ENCODE results near the gene RGS5.

The RGS5 gene

GRCh38 chr1:163182330-163182949, 20.3 kb downstream of the RGS5 start:
- Histone ChIP-seq H3K9ac (ENCODE audit: low read depth, low read length) (no peak overlapping the region), H3K36me3 (ENCODE audit: insufficient read depth, low read length) (no peaks in the 10 kb centered on the region), H3K4me3 (ENCODE audit: low read length) (no peak overlapping the region), H3K27me3 (ENCODE audit: insufficient read depth, low read length) (no peaks in the 10 kb centered on the region), H3K4me1 (ENCODE audit: insufficient read depth, low read length) (no peaks in the 10 kb centered on the region), H3K9me3 (ENCODE audit: insufficient read depth, low read depth, low read length) (no peaks in the 10 kb centered on the region), H3K27ac (ENCODE audit: low read depth, low read length) (no peak overlapping the region)
- 75% methylated on average over 1 of the region's 2 CpGs for WGBS

DNA sequence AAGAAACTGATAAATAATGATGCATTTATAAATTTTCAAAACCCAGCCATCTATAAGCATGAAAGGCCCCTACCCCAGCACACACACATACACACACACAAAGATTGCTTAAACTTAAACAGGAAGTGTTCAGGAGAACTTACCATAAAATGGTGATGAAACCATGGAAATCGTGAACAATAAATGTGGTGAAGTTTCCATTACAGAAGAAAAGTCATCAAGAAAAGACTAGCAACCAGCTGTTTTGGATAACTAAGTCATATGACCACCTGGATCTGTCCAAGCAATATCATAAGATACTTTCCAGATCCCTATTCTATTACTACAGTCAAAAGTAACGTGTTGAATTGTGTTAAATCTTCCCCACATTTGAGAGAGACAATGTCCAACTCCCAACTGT, 24.1 kb downstream of the RGS5 start:
- Histone ChIP-seq H3K36me3 (ENCODE audit: insufficient read depth, low read length) (no peaks in the 10 kb centered on the region), H3K4me3 (ENCODE audit: low read length) (no peak overlapping the region), H3K27me3 (ENCODE audit: insufficient read depth, low read length) (no peaks in the 10 kb centered on the region), H3K9ac (ENCODE audit: low read depth, low read length) (no peak overlapping the region), H3K9me3 (ENCODE audit: insufficient read depth, low read depth, low read length) (no peaks in the 10 kb centered on the region), H3K4me1 (ENCODE audit: insufficient read depth, low read length) (no peaks in the 10 kb centered on the region), H3K27ac (ENCODE audit: low read depth, low read length) (no peak overlapping the region)
- 87% methylated on average over 2 of the region's 2 CpGs for WGBS

DNA sequence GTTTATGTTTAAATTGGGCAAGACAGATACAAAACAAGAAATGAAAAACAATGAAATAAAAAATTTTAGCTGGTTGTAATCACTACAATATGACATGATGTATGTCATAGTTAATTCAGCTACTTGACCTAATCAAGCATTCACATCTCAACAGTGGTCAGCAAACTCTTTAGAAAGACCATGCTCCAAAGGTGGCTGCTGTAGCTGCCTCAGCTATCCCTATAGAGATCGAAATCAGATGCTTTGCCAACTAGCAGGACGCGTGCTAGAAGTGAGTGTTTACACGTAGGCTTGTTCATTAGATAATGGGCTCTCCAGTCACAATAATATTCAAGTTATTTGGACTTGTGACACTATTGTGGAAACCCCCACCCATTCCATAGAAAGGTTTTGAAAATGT, 25.9 kb downstream of the RGS5 start:
- no peaks in the 10 kb centered on the region for H3K27me3 ChIP-seq (ENCODE audit: insufficient read depth, low read length)
- H3K27ac ChIP-seq (ENCODE audit: low read depth, low read length), result no peak overlapping the region
- no peaks in the 10 kb centered on the region for H3K36me3 ChIP-seq (ENCODE audit: insufficient read depth, low read length)
- no peak overlapping the region for H3K9ac ChIP-seq (ENCODE audit: low read depth, low read length)
- no peaks in the 10 kb centered on the region for H3K9me3 ChIP-seq (ENCODE audit: insufficient read depth, low read depth, low read length)
- WGBS, result 95% methylated on average over 4 of the region's 4 CpGs
- H3K4me3 ChIP-seq (ENCODE audit: low read length), result no peak overlapping the region
- H3K4me1 ChIP-seq (ENCODE audit: insufficient read depth, low read length), result peaks cover 2% of the 10 kb centered on the region; the same call in 1 of the 2 replicates

GRCh38 chr1:163174524-163175437, 27.9 kb downstream of the RGS5 start:
- no peak overlapping the region for H3K27ac ChIP-seq (ENCODE audit: low read depth, low read length)
- H3K27me3 ChIP-seq (ENCODE audit: insufficient read depth, low read length), result no peaks in the 10 kb centered on the region
- H3K4me3 ChIP-seq (ENCODE audit: low read length), result no peak overlapping the region
- WGBS, result 59% methylated on average over 18 of the region's 18 CpGs
- H3K4me1 ChIP-seq (ENCODE audit: insufficient read depth, low read length), result peaks cover 2% of the 10 kb centered on the region; the same call in 1 of the 2 replicates
- no peaks in the 10 kb centered on the region for H3K9me3 ChIP-seq (ENCODE audit: insufficient read depth, low read depth, low read length)
- H3K9ac ChIP-seq (ENCODE audit: low read depth, low read length), result no peak overlapping the region
- H3K36me3 ChIP-seq (ENCODE audit: insufficient read depth, low read length), result no peaks in the 10 kb centered on the region

GRCh38 chr1:163173121-163173520, 29.6 kb downstream of the RGS5 start:
- Histone ChIP-seq H3K27ac (ENCODE audit: low read depth, low read length) (no peak overlapping the region), H3K4me3 (ENCODE audit: low read length) (no peak overlapping the region), H3K27me3 (ENCODE audit: insufficient read depth, low read length) (no peaks in the 10 kb centered on the region), H3K36me3 (ENCODE audit: insufficient read depth, low read length) (no peaks in the 10 kb centered on the region), H3K4me1 (ENCODE audit: insufficient read depth, low read length) (peaks cover 2% of the 10 kb centered on the region; the same call in 1 of the 2 replicates), H3K9me3 (ENCODE audit: insufficient read depth, low read depth, low read length) (no peaks in the 10 kb centered on the region), H3K9ac (ENCODE audit: low read depth, low read length) (no peak overlapping the region)
- WGBS, result 91% methylated on average over 4 of the region's 4 CpGs

- Histone ChIP-seq H3K4me1 (ENCODE audit: insufficient read depth, low read length) (peaks cover 2% of the 10 kb centered on the region; the same call in 1 of the 2 replicates), H3K9ac (ENCODE audit: low read depth, low read length) (no peak overlapping the region), H3K9me3 (ENCODE audit: insufficient read depth, low read depth, low read length) (no peaks in the 10 kb centered on the region), H3K27ac (ENCODE audit: low read depth, low read length) (no peak overlapping the region), H3K27me3 (ENCODE audit: insufficient read depth, low read length) (no peaks in the 10 kb centered on the region), H3K36me3 (ENCODE audit: insufficient read depth, low read length) (no peaks in the 10 kb centered on the region), H3K4me3 (ENCODE audit: low read length) (no peak overlapping the region)
- WGBS, result 86% methylated on average over 2 of the region's 2 CpGs
Observed at GRCh38 chr1:163172596-163172995, 30.1 kb downstream of the RGS5 start.

- Histone ChIP-seq H3K27ac (ENCODE audit: low read depth, low read length) (no peak overlapping the region), H3K9me3 (ENCODE audit: insufficient read depth, low read depth, low read length) (no peaks in the 10 kb centered on the region), H3K36me3 (ENCODE audit: insufficient read depth, low read length) (no peaks in the 10 kb centered on the region), H3K4me1 (ENCODE audit: insufficient read depth, low read length) (peaks cover 9% of the 10 kb centered on the region), H3K9ac (ENCODE audit: low read depth, low read length) (no peak overlapping the region), H3K4me3 (ENCODE audit: low read length) (no peak overlapping the region), H3K27me3 (ENCODE audit: insufficient read depth, low read length) (no peaks in the 10 kb centered on the region)
- 90% methylated on average over 5 of the region's 5 CpGs for WGBS
Observed at GRCh38 chr1:163171826-163172225, 30.9 kb downstream of the RGS5 start.

GRCh38 chr1:163170975-163171676, 31.6 kb downstream of the RGS5 start:
- WGBS, result 93% methylated on average over 5 of the region's 5 CpGs
- Histone ChIP-seq H3K9me3 (ENCODE audit: insufficient read depth, low read depth, low read length) (no peaks in the 10 kb centered on the region), H3K27ac (ENCODE audit: low read depth, low read length) (no peak overlapping the region), H3K36me3 (ENCODE audit: insufficient read depth, low read length) (no peaks in the 10 kb centered on the region), H3K4me1 (ENCODE audit: insufficient read depth, low read length) (peaks cover 11% of the 10 kb centered on the region), H3K4me3 (ENCODE audit: low read length) (no peak overlapping the region), H3K27me3 (ENCODE audit: insufficient read depth, low read length) (no peaks in the 10 kb centered on the region), H3K9ac (ENCODE audit: low read depth, low read length) (no peak overlapping the region)

GRCh38 chr1:163170331-163170730, 32.4 kb downstream of the RGS5 start:
- Histone ChIP-seq H3K4me1 (ENCODE audit: insufficient read depth, low read length) (peaks cover 11% of the 10 kb centered on the region), H3K27ac (ENCODE audit: low read depth, low read length) (no peak overlapping the region), H3K27me3 (ENCODE audit: insufficient read depth, low read length) (no peaks in the 10 kb centered on the region), H3K4me3 (ENCODE audit: low read length) (no peak overlapping the region), H3K9me3 (ENCODE audit: insufficient read depth, low read depth, low read length) (no peaks in the 10 kb centered on the region), H3K36me3 (ENCODE audit: insufficient read depth, low read length) (no peaks in the 10 kb centered on the region), H3K9ac (ENCODE audit: low read depth, low read length) (no peak overlapping the region)
- WGBS, result no CpG with 5 or more reads among the region's 1 CpG

DNA sequence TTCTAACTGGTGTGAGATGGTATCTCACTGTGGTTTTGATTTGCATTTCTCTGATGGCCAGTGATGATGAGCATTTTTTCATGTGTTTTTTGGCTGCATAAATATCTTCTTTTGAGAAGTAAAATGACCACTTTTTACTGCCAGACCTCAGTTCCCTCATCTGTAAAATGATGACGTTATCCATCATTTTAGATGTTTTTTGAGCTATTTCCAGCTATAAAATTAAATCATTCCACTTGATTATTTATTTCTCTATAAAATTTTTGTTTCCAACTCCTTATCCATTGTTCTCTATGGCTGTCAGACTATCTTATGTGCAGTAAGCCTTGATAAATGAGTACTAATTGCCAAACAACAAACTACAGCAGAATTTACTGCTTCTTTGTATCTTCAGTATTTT, 33.2 kb downstream of the RGS5 start:
- Histone ChIP-seq H3K36me3 (ENCODE audit: insufficient read depth, low read length) (no peaks in the 10 kb centered on the region), H3K9ac (ENCODE audit: low read depth, low read length) (no peak overlapping the region), H3K27ac (ENCODE audit: low read depth, low read length) (no peak overlapping the region), H3K27me3 (ENCODE audit: insufficient read depth, low read length) (no peaks in the 10 kb centered on the region), H3K4me1 (ENCODE audit: insufficient read depth, low read length) (peaks cover 11% of the 10 kb centered on the region), H3K9me3 (ENCODE audit: insufficient read depth, low read depth, low read length) (no peaks in the 10 kb centered on the region), H3K4me3 (ENCODE audit: low read length) (no peak overlapping the region)
- WGBS, result 100% methylated on average over 1 of the region's 1 CpG

GRCh38 chr1:163168053-163168452, 34.7 kb downstream of the RGS5 start:
- Histone ChIP-seq H3K4me3 (ENCODE audit: low read length) (no peak overlapping the region), H3K36me3 (ENCODE audit: insufficient read depth, low read length) (no peaks in the 10 kb centered on the region), H3K4me1 (ENCODE audit: insufficient read depth, low read length) (peaks cover 11% of the 10 kb centered on the region), H3K27me3 (ENCODE audit: insufficient read depth, low read length) (no peaks in the 10 kb centered on the region), H3K27ac (ENCODE audit: low read depth, low read length) (no peak overlapping the region), H3K9me3 (ENCODE audit: insufficient read depth, low read depth, low read length) (no peaks in the 10 kb centered on the region), H3K9ac (ENCODE audit: low read depth, low read length) (no peak overlapping the region)
- WGBS, result 58% methylated on average over 1 of the region's 1 CpG

Data from HUES64 (cell line).